ENCODE data around the gene LZTS2.

The LZTS2 gene

GRCh38 chr10:101047961-101048892, 48.6 kb downstream of the LZTS2 start:
- no peak for TF ChIP-seq CTCF (IDR thresholded peaks at IDR 0.05; ENCODE audit: insufficient read depth, low read length)
- TF ChIP-seq POLR2AphosphoS5 (IDR thresholded peaks at IDR 0.05; ENCODE audit: low read depth) = no peak
- TF ChIP-seq REST (IDR thresholded peaks at IDR 0.05; ENCODE audit: insufficient replicate concordance, low read depth) = no peak
- no peak for TF ChIP-seq GABPA (IDR thresholded peaks at IDR 0.05; ENCODE audit: low read depth)
- no peak for TF ChIP-seq SPI1 (IDR thresholded peaks at IDR 0.05; ENCODE audit: borderline replicate concordance, low read depth)
- no peak for DNase-seq (ENCODE audit: low read depth in 1 of 2, low spot score in 1 of 2)
- Histone ChIP-seq H3K27ac (replicated peaks) (no peak overlapping the region), H3K4me3 (replicated peaks; ENCODE audit: insufficient read depth, low read length) (no peak overlapping the region), H3K27me3 (ENCODE audit: insufficient read depth, poor library complexity, severe bottlenecking) (peaks cover 2% of the 10 kb centered on the region)

GRCh38 chr10:101050208-101051069, 50.8 kb downstream of the LZTS2 start:
- DNase-seq (ENCODE audit: low read depth in 1 of 2, low spot score in 1 of 2) = peak in 1 of 2 experiments; percentile 64
- Histone ChIP-seq H3K27ac (replicated peaks) (no peak overlapping the region), H3K27me3 (ENCODE audit: insufficient read depth, poor library complexity, severe bottlenecking) (peaks cover 2% of the 10 kb centered on the region), H3K4me3 (replicated peaks; ENCODE audit: insufficient read depth, low read length) (no peak overlapping the region)
- TF ChIP-seq SPI1 (IDR thresholded peaks at IDR 0.05; ENCODE audit: borderline replicate concordance, low read depth) = no peak
- TF ChIP-seq CTCF (IDR thresholded peaks at IDR 0.05; ENCODE audit: insufficient read depth, low read length) = peak; percentile 52

- Histone ChIP-seq H3K4me3 (replicated peaks; ENCODE audit: insufficient read depth, low read length) (no peak overlapping the region), H3K27ac (replicated peaks) (no peak overlapping the region), H3K27me3 (ENCODE audit: insufficient read depth, poor library complexity, severe bottlenecking) (peaks cover 2% of the 10 kb centered on the region)
- TF ChIP-seq GABPA (IDR thresholded peaks at IDR 0.05; ENCODE audit: low read depth) (no peak), SPI1 (IDR thresholded peaks at IDR 0.05; ENCODE audit: borderline replicate concordance, low read depth) (no peak), CTCF (IDR thresholded peaks at IDR 0.05; ENCODE audit: insufficient read depth, low read length) (no peak), POLR2AphosphoS5 (IDR thresholded peaks at IDR 0.05; ENCODE audit: low read depth) (no peak), REST (IDR thresholded peaks at IDR 0.05; ENCODE audit: insufficient replicate concordance, low read depth) (no peak)
- no peak for DNase-seq (ENCODE audit: low read depth in 1 of 2, low spot score in 1 of 2)
Measured at GRCh38 chr10:101052285-101052684, 52.7 kb downstream of the LZTS2 start.
